ENCODE data around the gene SLC13A3.
"Not testable (repeated sequence)": the region's sequence is repeated elsewhere in the genome, so short reads cannot be mapped to it uniquely, and the experiment has no call there.

SLC13A3 gene

GRCh38 chr20:46680684-46681031, 29.4 kb upstream of the SLC13A3 start:
- no peak for DNase-seq

GRCh38 chr20:46678516-46678915, 27.3 kb upstream of the SLC13A3 start:
- DNase-seq: no peak

DNA sequence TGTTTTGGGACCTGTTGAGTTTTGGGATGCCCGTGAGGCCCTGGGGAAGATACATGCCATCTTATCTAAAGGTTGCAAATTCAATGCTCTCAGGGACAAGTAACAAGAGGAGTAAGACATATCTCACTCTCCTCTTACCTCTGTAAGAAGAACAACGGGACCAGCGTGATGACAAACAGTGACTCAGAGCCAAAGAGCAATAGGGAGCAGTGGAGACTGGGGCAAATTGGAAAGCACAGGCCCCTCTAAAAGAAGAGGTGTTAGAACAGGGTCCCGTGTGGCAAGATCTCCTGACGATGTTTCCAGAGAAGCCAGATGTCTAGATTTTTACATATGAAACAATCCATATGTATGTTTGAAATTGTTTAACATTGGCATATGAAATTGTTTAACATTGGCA, 26.3 kb upstream of the SLC13A3 start:
- no peak for DNase-seq

DNA sequence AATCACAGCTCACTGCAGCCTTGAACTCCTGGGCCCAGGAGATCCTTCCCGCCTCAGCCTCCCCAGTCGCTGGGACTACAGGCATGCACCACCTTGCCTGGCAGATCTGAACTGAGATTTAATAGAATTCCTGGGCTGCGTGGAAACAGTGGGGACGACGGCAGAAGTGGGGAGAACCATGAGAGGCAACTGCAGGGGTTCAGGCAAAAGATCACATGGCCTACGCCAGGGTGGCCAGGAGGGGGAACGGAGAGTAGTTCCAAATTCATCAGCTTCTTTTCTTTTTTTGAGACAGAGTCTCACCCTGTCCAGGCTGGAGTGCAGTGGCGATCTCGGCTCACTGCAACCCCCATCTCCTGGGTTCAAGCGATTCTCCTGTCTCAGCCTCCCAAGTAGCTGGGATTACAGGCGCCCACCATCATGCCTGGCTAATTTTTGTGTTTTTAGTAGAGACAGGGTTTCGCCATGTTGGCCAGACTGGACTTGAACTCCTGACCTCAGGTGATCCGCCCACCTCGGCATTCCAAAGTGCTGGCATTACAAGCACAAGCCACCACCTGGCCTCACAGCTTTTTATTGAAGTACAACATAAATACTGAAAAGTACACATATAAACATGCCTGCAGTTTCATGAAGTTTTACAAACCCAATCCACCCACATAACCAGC, 25.5 kb upstream of the SLC13A3 start:
- not testable (repeated sequence) for DNase-seq

DNA sequence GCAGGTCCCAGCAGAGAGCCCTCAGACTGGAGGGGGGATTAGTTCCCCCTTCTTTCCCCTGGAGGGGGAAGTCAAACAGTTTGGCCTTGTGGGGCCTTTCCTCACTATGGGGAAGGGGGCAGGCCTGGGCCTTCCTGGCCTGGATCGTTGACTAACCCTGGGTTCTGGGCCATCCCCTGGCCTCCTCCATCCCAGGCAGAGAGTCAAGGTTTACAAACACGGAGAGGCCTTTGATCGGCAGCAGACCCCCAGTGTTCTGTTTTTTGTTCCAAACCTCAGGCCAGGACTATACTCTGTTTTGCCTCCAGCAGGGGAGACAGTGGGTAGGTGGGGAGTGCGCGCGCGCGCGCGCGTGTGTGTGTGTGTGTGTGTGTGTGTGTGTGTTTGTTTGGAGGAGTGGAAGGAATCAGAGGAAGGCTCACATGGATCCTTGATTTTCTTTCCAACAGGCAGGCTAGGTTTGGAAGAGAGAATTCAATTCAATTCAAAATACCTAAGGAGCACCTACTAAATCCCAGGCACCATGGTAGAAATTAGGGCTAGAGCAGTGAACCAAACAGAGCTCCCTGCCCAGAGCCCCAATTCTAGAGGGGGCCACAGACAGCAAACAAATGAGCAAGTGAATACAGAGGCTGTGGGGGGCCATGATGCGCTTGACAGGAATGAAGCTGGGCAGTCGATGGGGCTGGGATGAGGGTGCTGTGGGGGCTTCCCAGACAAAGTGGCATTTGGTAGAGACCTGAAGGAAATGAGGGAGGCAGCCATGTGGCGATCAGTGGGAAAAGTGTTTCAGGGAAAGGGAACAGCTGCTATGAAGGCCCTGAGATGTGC, 23.2 kb upstream of the SLC13A3 start:
- no peak for DNase-seq

DNA sequence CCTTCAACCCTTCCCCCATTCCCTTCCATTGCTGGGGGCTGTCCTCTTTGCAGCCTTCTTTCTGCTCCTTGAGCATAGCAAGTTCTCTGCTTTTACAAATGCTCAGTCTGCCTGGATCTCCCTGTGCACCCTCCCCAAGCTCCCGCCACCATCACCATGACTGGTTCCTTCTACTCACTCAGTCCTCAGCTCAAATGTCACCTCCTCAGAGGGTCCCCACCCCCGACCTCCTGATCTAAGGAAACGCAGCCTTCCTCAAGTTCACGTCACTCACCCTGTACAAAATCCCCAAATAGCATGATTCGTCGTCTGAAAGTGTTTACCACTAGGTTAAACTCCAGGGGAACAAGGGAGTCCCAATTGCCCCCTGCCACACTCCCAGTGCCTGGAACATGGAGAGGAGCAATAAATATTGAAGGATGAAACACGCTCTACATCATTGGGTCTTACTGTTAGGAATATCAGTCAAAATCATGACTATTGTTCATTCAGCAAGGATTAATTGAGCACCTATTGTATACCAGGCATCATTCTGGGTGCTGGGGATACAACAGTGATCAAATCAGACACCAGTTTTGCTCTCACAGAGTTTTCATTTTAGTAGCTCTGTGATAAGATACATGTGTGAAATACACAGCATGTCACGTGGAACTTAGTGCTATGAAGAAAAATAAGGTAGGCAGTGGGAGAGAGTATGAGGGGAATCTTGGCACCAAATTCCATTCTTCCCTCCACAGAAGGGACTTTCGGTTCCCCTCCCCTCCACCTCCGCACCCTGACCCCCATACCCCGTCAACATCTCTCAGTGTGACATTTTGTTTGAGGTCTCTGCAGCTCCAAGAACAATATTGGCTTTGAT, 22.4 kb upstream of the SLC13A3 start:
- DNase-seq: no peak

DNA sequence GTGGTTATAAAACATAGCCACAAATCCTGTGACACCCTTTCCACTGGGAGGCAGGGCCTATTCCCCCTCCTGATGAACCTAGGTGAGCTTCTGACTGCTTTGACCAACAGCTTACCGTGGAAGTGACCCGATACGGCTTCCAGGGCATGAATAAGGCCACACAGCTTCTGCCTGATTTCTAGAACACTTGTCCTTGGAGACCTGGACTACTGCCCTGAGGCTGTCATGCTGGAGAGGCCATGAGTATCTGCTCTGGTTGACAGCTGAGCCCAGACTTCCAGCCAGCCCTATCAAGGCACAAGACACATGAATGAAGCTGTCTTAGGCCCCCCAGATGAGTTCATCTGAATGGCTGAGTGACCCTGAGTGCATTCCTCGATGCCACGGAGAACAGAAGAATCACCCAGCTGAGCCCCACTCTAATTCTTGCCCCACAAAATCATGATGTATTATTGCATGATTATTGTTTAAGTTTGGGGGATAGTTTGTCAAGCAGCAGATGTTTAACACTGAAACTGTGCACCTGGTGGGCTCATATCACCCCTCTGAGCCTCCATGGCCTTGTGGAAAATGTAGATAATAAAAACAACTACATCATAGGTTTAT, 21.4 kb upstream of the SLC13A3 start:
- DNase-seq: no peak

GRCh38 chr20:46671866-46672542, 20.7 kb upstream of the SLC13A3 start:
- DNase-seq: no peak

DNA sequence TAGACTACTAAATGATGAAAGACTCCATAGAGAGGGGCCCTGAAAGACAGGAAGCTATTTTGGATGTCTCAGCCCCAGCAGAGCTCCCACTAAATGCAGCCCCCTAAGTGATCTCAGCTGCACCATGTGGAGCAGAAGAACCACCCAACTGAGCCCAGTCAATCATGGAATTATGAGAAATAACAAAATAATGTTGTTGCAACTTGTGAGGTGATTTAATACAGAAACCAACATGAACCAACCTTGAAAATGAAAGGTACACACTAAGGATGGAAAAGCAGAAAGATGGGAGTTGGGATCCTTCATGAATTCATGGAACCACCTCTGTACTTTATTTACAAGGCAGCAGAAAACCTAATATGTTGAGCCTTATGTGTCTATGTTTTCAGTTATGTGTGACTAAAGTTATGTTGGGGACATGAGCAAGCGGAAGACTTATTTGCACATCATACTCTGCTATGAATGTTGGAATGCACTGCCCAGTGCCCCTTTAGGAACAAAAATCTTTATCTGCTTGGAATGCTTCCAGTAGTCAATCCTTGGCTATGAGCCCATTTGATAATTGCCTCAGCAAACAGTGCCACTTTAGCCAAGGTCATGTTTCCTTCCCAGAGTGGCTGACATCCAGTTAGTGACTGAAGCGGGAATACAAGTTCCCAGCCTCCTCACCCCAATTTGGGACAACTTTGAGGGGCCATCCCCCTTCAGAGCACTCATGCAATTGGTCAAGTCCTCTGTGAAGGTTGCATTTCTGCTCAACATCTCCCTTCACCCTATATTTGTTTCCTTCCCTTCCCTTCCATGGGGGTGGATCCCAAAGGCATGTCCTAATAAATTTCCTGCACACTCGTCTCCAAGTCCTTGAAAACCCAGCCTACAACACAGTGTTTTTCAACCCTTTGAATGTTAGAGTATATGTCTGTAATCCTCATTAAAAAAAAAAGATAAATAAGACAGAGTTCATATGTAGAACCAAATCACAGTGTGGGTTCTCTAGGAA, 19.6 kb upstream of the SLC13A3 start:
- no peak for DNase-seq

DNA sequence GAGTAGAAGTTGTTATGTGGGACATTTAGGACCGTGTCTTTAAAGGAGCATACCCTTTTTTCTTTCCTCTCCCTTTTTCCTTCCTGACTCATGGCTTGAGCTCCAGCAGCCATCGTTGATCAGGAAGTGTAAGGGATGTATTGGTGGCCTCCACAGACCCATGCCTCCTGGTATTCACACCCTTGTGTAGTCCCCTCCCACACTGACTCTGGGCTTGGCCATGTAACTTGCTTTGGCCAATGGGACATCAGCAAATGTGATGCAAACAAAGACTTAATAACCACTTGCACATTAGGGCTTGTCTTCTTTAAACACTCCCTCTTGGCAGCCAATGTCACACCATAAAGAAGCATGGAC, 18.9 kb upstream of the SLC13A3 start:
- DNase-seq: no peak

DNA sequence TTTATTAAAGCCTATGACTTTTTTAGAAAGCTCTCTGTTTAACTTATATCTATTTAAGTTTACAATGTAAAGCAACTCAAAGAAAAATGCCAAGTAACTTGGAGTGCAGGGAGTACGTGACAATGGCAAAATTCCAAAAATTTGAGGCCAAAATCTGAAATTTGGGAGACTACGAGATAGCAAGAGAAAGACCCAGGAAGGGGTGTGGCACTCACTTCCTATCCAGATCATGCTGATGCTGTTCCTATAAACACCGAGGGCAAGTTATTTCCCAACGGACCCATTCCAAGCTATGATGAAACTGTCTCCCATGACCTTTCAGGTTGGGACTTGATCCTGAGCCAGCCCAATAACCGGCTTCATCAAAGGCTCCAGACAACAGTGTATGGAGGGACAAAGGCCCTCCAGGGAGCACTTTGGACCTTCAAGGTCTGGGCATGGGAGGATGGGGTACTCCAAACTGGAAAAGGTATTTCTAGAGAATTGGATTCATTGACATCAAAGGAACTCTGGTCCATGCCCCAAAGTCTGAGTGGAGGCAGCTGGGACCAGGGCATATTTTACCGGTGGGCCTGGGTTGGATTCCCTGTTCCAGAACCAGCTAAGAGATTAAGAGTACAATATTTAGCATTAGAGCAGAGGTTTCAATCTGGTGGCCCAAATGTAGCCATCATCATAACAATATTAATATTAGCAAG, 15.7 kb upstream of the SLC13A3 start:
- no peak for DNase-seq

DNA sequence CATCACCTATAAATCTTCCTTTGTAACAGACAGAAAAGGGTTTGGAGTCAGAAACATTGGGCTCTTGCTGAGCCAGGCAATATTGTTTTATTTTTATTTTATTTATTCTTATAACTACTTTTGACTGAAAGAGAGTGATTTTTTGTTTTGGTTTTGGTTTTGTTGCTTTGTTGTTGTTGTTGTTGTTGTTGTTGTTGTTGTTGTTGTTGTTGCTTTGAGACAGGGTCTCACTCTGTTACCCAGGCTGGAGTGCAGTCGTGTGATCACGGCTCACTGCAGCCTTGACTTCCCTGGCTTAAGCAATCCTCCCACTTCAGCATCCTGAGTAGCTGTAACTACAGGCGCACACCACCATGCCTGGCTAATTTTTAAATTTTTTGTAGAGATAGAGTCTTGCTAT, 15.0 kb upstream of the SLC13A3 start:
- DNase-seq: no peak

GRCh38 chr20:46665602-46666001, 14.3 kb upstream of the SLC13A3 start:
- no peak for DNase-seq

DNA sequence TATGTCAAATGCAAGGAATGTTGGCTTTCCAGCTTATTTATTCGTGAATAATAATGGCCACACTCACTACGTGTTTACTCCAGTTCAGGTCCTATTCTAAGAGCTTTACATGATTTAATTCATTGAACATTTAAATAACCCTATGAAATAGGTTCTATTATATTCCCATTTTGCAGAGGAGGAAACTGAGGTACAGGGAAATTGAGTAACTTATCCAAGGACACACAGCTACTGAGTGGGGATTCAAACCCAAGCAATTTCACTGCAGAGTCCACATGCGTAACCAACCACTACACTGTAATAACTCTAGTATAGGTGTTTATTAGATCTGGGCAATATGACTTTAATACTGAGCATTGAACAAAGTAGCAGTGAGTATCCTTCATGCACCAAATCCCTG, 12.3 kb upstream of the SLC13A3 start:
- DNase-seq: no peak

DNA sequence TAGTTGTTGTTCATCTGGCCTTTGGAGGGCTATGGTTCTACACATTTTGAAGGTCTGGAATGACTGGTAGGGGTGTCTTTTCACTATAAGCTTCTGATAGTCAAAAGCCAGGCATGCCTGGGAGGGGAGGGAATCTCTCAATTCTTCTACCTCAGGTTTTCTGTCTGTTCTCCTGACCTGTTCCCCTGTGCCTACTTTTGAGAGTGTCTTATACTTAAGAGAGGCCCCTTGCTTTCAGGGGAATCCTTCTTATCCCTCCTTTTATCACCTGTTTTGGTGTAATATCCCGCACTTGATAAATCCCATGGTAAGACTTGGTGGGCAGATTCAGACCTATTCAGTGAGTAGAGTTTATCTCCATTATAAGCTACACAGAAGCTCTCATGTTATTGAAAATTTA, 10.4 kb upstream of the SLC13A3 start:
- DNase-seq: no peak

GRCh38 chr20:46660487-46660886, 9.2 kb upstream of the SLC13A3 start:
- DNase-seq: no peak

- DNase-seq: no peak
Measured at GRCh38 chr20:46657618-46658017, 6.4 kb upstream of the SLC13A3 start.

GRCh38 chr20:46657137-46657536, 5.9 kb upstream of the SLC13A3 start:
- DNase-seq: no peak

DNA sequence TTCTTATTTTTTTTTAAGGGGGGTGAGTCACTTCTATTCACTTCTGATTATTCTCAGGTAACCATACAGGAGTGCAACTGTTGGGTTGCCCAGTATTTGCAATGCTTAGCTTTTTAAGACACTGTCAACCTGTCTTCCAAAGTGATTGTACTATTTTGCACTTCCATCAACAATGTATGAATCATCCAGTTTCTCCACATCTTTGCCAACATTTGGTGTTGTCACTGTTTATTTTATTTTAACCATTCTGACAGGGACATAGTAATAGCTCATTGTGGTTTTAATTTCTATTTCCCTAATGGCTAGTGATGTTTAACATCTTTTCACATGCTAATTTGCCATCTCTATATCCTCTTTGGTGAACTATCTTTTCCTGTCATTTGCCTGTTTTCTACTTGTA, 1.4 kb upstream of the SLC13A3 start:
- DNase-seq: no peak

DNA sequence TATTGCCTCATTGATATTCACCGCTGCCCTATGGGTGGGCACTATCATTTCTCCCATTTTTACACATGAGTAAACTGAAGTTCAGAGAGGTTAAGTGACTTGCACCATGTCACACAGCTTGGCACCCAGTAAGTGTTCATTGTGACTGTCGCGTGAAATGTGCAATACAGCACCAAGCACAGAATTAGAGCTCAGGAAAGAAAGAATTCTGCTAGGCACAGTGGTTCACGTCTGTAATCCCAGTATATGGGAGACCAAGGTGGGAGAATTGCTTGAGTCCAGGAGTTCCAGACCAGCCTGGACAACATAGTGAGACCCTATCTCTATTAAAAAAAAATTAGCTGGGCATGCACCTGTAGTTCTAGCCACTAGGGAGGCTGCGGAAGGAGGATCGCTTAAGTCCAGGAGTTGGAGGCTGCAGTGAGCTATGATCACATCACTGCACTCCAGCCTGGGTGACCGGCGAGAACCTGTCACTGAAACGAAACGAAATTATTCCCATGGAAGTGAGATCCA, 626 bp downstream of the SLC13A3 start:
- no peak for DNase-seq
